Activated CD4-positive, alpha-beta T cell treated with anti-CD3 and anti-CD28 coated beads, Interleukin-2, amount 50 U/mL, for 1 hour (primary cell): ENCODE data around the gene ATP7B.
"Not testable (repeated sequence)": the region's sequence is repeated elsewhere in the genome, so short reads cannot be mapped to it uniquely, and the experiment has no call there.

ENCODE experiments used
- DNase-seq: peaks from one replicate; pipeline ENCODE4 v3.0.0-alpha.2; 2020

Gene ATP7B

DNA sequence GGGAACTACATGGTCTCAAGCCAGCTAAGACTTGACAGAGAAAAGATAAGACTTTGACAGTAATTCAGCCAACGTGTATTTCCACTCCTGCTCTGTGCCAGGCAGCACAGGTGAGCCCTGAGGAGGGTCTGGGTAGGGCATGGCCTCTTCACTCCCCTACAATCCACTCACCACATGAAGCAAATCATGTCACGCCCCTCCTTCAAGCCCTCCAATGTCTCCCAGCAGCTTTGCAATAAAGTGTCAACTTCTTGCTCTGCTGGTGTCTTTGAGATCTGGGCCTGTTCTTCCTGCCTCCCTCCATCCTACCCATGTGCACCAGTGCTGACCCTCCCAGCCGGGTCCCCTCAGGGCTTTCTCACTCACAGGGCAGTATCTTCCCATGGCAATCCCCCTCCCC, 91.0 kb downstream of the ATP7B start:
- no peak for DNase-seq

DNA sequence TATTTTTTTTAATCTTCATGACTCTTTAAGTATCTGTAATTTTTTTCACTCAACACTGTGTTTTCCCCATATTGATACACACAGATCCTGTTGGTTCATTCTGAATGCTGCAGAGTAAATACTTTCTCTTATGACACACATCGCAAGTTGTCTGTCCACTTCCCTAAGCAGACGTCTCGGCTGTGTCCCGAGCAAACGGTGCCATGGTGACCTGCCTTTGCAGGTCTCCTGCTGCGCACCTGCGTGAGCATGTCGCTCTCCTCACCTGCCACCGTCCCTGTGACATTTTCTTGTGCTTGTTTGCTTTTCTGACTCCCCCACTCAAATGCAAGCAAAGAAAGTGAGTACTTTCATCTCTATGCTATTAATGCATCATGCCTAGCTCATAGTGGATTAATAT, 91.7 kb downstream of the ATP7B start:
- DNase-seq = no peak

DNA sequence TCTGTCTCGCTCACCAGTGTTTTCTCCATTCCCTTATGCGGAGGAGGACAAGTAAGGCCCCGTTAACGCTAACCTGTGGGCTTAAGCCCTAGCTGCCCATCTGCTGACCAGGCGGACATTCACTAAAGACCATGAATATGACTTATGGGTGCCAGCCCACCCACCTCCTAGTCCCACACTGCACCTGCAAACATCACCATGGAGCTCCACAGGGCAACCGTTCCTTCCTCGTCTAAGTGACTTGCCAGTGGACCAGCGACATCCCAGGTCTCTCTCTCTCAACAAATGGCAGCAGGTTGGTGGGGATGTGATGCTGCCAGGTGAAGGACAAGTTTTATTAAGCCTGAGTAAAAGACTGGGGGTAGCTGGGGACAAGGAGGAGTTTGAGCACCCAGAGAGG, 94.3 kb downstream of the ATP7B start:
- DNase-seq = no peak

DNA sequence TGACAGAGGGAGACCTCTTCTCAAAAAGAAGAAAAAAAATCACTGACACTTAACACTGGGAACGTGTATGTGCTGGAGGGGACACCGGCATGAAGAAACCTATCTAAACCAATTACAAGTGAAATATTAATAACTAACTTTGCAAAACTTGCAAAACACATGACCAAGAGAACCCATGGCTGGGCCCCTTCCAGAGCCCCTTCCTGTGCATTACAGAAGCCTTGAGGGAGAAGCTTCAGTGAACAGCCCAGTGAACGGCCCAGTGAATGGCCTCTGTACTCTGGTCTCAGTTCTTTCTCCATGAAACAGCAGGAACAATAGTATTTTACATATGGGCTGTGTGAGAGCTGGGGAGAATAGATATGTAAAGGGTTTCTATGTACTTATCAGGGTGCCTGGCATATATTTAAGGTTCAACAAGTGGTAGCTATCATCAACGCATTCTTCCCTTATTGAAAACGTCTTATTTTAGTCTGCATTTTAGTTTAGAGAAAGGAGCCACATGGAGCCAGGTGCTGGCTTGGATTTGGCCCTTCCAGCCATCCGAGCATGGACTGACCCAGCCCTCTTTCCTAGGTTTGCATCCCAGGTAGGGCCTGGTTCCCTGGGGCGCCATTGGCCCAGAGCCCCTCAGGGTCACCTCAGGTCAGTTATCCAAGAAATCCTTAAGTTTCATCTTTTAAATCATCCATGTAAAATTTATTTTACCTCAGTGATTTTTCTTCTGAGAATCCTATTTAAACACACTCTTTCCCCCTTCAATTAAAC, 95.0 kb downstream of the ATP7B start:
- DNase-seq = no peak

DNA sequence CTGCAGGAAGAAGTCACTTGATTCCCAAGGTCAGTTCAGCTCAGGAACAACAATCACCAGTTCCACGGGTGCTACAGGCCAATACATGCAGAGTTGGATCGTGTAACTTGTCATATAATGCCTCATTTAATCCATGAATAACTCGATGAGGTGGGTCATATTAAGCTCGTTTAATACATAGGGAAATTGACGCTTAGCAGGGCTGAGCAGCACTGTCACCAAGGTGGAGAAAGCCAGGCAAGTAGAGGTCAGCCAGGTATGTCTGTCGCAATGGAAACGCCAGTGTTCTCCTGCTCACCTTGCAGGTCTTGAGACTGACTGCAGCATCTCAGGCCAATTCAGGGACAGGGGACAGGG, 97.1 kb downstream of the ATP7B start:
- DNase-seq = no peak

DNA sequence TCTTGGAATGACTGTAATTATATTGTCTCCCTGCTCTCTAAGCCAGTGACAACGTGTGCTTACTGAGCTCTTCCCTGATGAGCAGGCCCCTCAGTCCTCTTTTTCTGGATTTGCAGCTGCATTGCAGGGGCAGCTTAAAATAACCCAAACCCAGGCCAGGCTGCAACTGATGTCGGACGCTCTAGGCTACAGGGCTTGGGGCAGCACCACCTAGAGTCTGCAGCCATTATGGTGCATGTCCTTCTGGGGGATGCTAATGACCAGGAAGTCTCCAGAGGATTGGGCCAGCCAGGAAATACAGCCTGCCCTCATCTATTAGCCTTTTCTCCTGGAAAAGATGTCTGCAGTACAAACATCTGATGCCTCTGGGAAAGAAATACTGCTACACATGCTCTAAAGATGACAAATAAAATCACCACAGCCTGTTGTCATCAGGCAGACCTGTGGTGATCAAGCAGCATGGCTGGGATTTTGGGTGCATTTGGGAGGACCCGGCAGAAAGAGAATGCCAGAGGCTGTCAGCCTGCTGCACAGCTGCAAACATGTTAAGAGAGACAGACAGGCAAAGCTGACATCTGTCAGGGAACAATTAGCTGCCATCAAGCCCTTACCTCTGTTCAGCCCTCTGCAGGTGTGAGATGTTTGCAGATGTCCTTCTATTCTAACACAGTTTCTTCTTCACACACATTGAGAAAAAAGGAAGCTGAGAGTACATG, 97.7 kb downstream of the ATP7B start:
- DNase-seq = no peak

DNA sequence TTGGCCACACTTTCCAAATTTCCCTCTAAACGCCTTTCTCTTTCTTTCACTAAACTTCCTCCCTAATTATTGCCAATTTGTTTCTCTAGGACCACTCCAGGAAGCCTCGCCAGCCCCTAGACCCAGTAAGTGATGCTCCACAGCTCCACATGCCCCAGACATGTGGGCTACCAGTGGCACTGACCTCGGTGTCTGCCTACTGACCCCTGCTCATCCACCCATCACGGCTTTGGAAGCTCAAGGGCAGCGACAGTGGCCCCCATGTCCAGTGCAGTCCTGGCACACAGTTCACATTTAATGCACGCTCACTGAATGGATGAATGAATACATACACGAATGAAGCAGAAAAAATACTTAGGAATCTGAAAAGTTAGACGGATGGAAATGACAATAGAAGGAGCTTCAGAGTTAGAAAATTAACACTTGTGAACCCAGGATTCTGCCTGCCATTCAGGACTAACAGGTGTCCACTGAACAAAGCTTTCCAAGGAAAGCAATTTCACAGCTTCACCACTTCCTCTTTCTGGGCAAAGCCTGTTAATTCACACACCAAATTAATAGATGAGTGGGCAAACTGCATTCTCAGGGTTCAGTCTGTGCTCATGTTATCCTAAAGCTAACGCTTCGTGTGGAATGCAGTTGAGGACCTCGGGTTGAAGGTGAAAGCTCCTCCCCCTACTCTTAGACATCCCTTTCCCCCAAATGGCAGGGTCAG, 98.6 kb downstream of the ATP7B start:
- DNase-seq = no peak

DNA sequence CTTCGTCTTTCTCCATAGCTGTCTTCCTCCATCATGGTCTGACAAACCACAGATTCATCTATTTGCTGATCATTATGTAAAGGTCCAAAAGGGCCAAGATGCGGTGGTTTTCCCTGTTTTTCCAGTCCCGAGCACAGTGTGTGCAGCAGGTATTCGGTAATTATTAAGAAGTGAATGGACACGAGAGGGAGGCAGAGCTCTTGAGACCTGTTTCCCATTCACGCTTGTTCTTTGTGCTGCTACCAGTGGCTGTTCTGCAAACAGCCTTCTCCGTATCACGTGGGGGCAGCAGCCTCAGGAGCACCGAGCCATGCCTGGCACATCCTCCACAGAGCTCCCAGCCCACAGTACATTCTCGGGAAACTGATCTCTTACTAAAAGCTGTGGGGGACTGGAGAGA, 99.2 kb downstream of the ATP7B start:
- no peak for DNase-seq

DNA sequence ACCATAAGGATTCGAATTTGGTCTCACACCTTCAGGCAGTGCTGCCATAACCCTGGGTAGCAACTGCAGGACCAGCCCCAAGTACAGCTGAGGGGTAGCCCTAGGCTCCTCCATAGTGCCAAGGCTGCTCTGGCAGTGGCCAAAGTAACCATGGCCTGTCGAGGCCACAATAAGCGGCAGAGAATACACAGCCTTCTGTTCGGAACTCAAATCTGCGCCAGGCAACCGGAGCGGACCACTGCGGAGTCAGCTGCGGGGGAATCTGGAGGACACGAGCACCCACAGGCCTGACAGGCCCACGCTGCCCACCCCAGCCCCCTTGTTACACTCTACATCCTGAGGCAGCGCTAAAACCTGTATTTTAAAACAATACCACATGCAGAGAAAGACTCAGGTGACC, 100.7 kb downstream of the ATP7B start:
- DNase-seq = no peak

DNA sequence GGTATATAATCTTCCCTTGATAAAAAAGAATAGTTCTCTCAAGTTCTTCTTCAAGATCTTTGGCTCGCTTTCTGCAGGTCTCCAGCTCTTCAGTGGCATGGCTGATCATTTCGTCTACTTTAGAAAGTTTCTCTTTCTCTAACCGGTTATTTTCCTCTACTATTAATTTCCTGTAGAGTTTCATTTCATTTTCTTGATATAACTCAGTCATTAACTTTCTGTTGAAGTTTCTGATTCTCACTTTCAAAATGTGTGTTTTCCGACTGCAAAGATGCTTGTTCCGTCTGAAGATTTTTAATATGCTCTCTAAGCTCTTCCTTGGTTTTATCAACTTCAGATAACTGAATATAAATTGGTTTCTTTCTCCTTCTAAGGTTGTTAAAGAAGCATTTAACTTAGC, 102.0 kb downstream of the ATP7B start:
- DNase-seq = not testable (repeated sequence)

DNA sequence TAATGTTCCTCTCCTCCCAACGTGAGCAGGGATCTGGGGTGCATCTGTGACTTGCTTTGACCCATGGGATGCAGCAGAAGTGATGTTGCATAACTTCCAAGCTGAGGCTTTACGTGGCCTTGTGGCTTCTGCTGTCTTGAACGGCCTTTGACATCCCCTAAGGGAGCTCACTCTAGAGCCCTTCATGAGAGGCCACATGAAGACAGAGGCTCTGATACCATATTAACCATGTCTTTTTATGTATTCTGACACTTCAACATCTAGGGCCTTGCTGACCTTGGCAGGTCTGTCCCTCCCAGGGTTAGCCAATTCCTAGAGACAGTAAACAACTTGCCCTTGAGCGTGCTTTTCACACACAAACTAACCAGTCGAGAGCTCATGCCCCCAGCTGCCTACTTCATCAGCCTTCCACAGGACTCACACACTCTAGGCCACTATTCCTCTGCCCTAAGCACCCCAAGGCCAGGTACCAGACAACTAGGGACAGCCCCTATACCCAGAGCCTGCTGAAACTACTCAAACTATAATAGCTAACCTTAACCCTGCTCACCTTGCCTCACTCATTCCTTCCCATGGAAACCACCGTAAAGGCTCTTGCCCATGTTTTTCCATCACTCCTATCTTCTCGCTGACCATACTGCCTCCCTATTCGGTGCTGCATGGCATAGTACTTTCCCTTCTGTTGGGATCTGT, 104.1 kb downstream of the ATP7B start:
- DNase-seq = no peak

DNA sequence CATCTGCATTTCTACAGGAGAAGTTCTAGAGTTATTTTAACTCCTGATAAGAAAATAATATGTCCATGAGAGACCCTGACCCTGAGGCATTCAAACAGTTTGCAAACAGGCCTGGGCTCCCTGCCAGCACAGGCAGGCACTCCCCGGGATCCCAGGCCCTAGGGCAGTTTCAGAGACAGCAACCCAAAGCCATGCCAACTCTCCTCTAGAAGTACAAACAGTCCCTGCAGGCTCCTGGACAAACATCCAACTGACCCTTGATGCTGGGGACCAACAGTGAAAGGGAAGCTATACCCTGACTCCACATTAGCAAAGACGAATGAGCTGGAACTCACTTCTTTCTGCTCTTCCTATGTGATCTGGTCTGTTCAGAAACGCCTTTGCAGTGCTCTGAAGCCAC, 104.7 kb downstream of the ATP7B start:
- DNase-seq = no peak

DNA sequence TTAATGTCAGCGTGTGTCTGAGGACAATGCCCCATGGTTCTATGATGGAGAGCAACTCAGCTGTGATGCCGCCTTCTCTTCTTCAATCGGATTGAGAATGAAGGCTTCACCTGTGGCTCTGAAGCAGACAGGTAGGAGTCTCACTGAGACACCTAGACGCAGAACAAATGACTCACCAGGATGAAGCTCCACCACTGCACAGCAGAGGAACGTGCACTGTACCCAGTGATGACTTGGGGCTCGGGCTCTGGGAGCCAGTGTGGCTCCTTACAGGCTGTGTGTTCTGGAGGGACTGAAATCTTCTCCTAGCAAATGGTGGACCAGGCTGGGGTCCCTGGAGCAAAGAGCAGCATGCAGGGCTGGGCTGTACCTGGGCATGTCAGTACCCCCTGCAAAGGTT, 105.5 kb downstream of the ATP7B start:
- no peak for DNase-seq

DNA sequence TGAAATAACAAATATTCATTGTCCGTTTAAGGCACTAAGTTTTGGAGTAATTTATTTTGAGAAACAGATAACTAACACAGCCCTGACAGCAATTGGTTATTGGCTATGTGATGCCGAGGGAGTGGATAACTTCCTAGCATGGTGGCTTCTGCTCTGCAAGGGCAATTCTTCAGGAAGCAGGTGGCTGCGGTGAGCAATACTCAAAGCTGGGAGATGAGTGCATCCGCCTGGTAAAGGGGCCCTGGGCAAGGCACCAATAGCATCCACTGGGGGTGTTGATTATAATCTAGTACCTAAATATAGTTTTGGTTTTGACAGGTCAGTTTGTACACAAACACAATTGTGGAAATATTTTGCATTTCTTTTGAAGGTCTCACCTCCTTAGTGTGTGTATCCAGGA, 108.5 kb downstream of the ATP7B start:
- DNase-seq = no peak

DNA sequence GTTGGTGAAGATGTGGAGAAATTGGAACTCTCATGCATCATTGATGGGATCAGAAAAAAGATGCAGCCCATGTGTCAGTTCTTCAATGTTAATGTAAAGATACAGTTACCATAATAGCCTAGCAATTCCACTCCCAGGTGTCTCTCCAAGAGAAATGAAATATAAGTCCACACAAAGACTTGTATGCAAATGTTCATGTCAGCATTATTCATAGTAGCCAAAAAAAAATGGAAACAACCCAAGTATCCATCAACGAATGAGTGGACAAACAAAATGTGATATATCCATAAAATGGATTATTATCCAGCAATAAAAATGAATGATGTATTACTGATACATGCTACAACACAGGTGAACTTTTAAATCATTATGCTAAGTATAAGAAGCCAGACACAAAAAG, 110.8 kb downstream of the ATP7B start:
- no peak for DNase-seq

DNA sequence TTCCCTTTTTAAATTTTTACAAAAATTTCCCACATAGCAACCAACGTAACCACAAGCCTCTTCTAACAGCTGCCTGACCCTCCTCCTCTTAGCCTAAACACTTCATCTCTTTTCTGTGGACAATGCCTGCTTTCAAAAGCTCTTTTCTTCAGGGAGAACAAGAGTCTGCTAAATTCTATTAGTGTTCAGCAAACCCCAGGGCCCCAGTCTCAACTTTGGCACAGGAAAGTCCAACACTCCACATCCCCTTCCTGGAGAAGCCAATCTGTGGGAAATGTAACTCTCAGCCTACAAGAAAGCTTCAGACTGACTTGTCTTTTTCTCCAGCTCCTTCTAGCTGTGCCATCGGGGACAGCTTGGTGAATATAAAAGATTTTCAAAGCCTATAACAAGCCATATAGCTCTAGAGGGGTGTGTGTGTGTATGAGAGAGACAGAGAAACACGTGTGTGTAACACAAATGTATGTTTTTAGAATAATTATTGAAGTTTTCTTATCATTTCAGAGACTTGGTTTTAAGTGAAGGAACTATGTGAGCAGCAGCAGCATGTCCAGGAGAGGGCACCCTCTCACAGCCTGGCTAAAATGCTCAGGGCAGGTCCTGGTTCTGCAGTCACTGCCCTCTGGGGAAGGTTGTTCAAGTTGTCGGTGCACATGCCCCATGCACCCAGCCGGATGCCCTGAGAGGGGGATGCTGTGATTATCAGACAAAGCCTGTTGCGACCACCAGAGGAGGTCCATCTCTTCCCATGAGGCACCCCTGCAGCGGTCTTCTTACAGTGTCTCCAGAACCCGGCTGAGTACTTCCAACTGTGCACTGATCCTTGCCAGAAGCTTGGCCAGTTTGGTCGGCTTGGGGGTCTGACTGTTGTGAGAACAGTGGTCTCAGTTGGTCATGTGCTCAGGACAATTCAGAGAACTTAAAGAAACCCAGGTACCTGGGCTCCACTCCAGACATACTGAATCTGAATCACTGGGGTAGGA, 115.1 kb downstream of the ATP7B start:
- peak; percentile 42 for DNase-seq

DNA sequence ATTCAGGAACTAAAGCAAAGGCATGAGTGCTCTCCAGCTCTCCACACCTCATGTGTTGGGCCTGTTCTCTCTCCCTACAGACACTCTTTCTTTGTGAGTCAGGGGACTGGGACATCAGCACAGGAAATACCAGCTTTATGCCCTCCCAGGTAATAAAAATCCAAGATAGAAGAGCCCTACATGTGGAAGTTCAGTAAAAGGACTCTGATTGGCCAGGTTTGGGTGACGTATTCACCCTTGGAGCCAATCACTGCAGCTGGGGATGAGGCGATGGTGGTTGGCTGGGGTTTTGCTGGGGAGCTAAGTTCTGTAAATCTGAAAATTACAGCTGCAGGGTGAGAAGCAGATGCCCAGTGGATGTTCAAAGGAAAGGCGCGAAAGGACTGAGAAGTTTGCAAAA, 117.0 kb downstream of the ATP7B start:
- no peak for DNase-seq

DNA sequence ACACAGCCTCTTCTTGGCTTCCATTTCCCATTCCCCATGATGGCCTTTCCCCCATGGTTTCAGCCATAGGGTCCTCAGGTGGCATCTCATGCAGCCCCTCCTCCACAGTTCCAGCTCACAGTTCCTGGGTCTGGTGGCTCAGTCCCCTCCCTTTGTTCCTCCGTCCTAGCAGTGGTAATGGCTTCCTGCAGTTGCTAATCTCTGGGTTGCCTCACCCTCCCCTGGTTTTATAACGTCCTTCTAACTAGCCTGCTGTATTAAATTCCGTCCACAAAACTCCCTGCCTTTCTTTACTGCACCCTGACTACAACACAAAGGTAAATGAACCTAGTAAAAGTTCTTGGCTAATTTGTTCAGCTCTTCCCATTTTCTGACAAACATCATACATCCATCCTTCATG, 118.6 kb downstream of the ATP7B start:
- no peak for DNase-seq

DNA sequence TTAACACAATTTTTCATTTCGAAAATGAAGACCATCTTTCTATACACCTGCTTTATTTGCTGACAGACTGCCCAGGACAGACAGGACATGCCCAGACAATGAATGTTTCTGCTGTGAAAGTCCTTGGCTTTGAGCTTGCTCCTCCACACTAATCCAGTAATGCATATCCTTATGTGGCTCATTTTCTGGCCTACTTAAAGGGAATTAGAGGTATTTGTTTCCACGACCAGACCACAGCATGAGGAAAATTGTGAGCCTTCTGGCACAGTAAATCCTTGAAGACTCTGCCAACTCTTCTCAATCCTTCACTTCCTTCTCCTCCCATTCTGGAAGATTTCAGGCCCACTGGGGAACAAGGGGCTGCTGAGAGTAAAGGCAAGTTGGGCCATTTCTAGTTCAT, 123.8 kb downstream of the ATP7B start:
- no peak for DNase-seq

DNA sequence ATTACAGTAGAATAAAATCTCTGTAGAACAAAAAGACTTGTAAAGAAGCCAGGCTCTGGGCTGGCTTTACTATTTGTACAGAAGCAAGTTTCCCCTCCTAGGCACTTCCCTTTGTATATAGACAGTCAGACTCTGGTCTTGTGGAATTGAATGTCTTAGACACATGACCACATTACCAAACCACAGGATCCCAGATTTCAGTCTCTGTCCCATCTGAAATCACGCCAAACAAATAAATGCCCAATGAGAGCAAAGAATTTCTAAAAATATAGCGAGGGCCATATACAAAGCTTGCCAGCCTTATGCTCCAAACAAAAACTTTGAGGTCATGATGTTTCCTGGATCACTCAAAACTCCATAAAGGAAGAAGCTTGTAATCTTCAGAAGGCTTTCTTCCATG, 125.6 kb downstream of the ATP7B start:
- no peak for DNase-seq

DNA sequence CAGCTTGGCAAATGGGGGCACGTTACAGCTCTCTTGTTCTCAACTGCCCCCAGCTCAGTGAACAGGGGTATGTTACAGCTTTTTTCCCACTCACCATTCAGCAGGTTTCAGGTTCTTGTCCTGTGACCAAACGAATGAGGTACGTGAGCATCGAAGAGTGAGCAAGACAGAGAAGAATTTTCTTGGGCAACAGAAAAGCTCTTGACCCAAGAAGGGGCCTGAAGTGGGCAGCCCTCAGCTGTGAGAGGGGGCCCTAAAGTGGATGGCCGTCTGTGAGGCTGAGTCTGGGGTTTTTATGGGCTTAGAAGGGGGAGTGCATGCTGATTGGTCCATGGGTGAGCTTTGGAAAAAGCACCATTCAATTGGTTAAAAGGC, 128.0 kb downstream of the ATP7B start:
- no peak for DNase-seq
